A549 (cell line): ENCODE data around the gene DEPDC5. TPM values are rescaled to one million over a fixed set of nuclear protein-coding genes. Genes with fewer than 3 reads are reported as not detected.

Experiments
- ATAC-seq, 2 experiments: fragments of 200-7000 bp in 1 of 2; fragments of >200 bp in 1 of 2; cut with Nextera tagmentation in 1 of 2; cut with Tn5 transposase in 1 of 2; 3 replicates each; pipeline versions ENCODE4 v1.8.0 to v1.9.1; 2018 to 2020; ENCODE audit warnings: mild to moderate bottlenecking in 1 of 2, moderate library complexity in 1 of 2
- CTCF ChIA-PET: fragments of 300-600 bp; sonication (Branson Sonifier 250); formaldehyde crosslinking; extraction: SDS; loops from one replicate; lab custom pipeline; 2021; ENCODE audit warnings: antibody characterized with exemption, inconsistent platforms; lab: Yijun Ruan, JAX
- POLR2A ChIA-PET: fragments of 350-600 bp; formaldehyde crosslinking; extraction: SDS; loops from one replicate; lab custom pipeline; 2021; ENCODE audit warnings: antibody characterized with exemption, inconsistent platforms; lab: Yijun Ruan, JAX
- DNase-seq, 2 experiments: peaks; one replicate each; pipeline versions ENCODE4 v3.0.0 to v3.0.0-alpha.2; 2011 to 2016; ENCODE audit warnings: low read depth in 1 of 2, low spot score in 1 of 2
- FAIRE-seq: peaks from 2 replicates; lab custom pipeline; 2011; peaks lifted over from hg19 to GRCh38; lab: Jason Lieb, UNC
- H3K27ac ChIP-seq, 2 experiments: fragments of >200 bp; sonication (Bioruptor Twin); formaldehyde crosslinking; 3 replicates each; pipeline ENCODE4 v1.5.1; 2016 to 2017
- H3K4me1 ChIP-seq: fragments of >200 bp; sonication (Bioruptor Twin); formaldehyde crosslinking; 3 replicates; pipeline ENCODE4 v1.6.1; 2016
- H3K4me2 ChIP-seq: fragments of >200 bp; sonication (Bioruptor Twin); formaldehyde crosslinking; 3 replicates; pipeline ENCODE4 v1.6.1; 2016
- H3K4me3 ChIP-seq: fragments of >200 bp; sonication (Bioruptor Twin); formaldehyde crosslinking; 3 replicates; pipeline ENCODE4 v1.5.1; 2016
- H3K9me3 ChIP-seq: fragments of >200 bp; sonication (Bioruptor Twin); formaldehyde crosslinking; 3 replicates; pipeline ENCODE4 v1.6.1; 2016
- CBX8 ChIP-seq: fragments of 200-600 bp; sonication (generic); IDR thresholded peaks from 2 replicates; pipeline ENCODE4 v1.6.1; 2016
- CEBPB ChIP-seq, 2 experiments: fragments of >200 bp in 1 of 2; sonication (Bioruptor Twin) in 1 of 2; formaldehyde crosslinking in 1 of 2; IDR thresholded peaks; 2 replicates each; pipeline ENCODE4 v1.6.1; 2012 to 2016
- CHD4 ChIP-seq: fragments of 200-600 bp; sonication (generic); IDR thresholded peaks from 2 replicates; pipeline ENCODE4 v1.6.1; 2016; ENCODE audit warnings: antibody characterized with exemption, mild to moderate bottlenecking, borderline replicate concordance
- ESRRA ChIP-seq: fragments of 150-350 bp; IDR thresholded peaks from 2 replicates; pipeline ENCODE4 v1.6.1; 2014; ENCODE audit warnings: mild to moderate bottlenecking, low read length, borderline replicate concordance
- FOSL2 ChIP-seq, 2 experiments: fragments of 450-650 bp in 1 of 2; fragments of >200 bp in 1 of 2; sonication (Bioruptor Twin) in 1 of 2; formaldehyde crosslinking; IDR thresholded peaks; 2 replicates each; pipeline versions ENCODE4 v1.5.0 to v1.6.1; 2016 to 2020; ENCODE audit warnings: mild to moderate bottlenecking in 1 of 2, moderate library complexity in 1 of 2
- FOXS1 ChIP-seq: fragments of 250-450 bp; sonication (Bioruptor Pico); IDR thresholded peaks from 2 replicates; pipeline ENCODE4 v1.5.0; 2020; ENCODE audit warnings: mild to moderate bottlenecking, moderate library complexity
- HEYL ChIP-seq: fragments of 250-450 bp; sonication (Bioruptor Pico); IDR thresholded peaks from 2 replicates; pipeline ENCODE4 v1.8.0; 2021; ENCODE audit warnings: mild to moderate bottlenecking, moderate library complexity
- HOXB5 ChIP-seq: fragments of 250-450 bp; sonication (Bioruptor Pico); IDR thresholded peaks from 2 replicates; pipeline ENCODE4 v1.5.0; 2020; ENCODE audit warnings: mild to moderate bottlenecking, moderate library complexity
- JUNB ChIP-seq: fragments of >200 bp; sonication (Bioruptor Twin); formaldehyde crosslinking; IDR thresholded peaks from 2 replicates; pipeline ENCODE4 v1.6.1; 2016
- KDM5A ChIP-seq: fragments of 200-600 bp; sonication (generic); IDR thresholded peaks from 2 replicates; pipeline ENCODE4 v1.6.1; 2016; ENCODE audit warnings: antibody characterized with exemption, mild to moderate bottlenecking
- MAFK ChIP-seq: fragments of 450-650 bp; IDR thresholded peaks from 2 replicates; pipeline ENCODE4 v1.6.1; 2014; ENCODE audit not compliant: partially characterized antibody
- MYC ChIP-seq: IDR thresholded peaks from 2 replicates; pipeline ENCODE4 v1.6.1; 2012; ENCODE audit warnings: mild to moderate bottlenecking, inconsistent platforms, low read length, improper control_type of control experiment, borderline replicate concordance
- POLR2AphosphoS2 ChIP-seq: conservative IDR thresholded peaks from 2 replicates; pipeline ENCODE4 v1.6.1; 2012; ENCODE audit warnings: low read length, improper control_type of control experiment, inconsistent platforms
- RAD21 ChIP-seq, 2 experiments: fragments of >200 bp in 1 of 2; sonication (Bioruptor Twin) in 1 of 2; formaldehyde crosslinking in 1 of 2; IDR thresholded peaks in 1 of 2; conservative IDR thresholded peaks in 1 of 2; 2 replicates in 1 of 2; 3 replicates in 1 of 2; pipeline ENCODE4 v1.6.1; 2012 to 2018; ENCODE audit warnings: inconsistent platforms in 1 of 2
- RARB ChIP-seq: fragments of 250-450 bp; sonication (Bioruptor Pico); IDR thresholded peaks from 2 replicates; pipeline ENCODE4 v1.8.0; 2021; ENCODE audit warnings: mild to moderate bottlenecking, moderate library complexity
- RFX5 ChIP-seq: fragments of 450-650 bp; IDR thresholded peaks from 2 replicates; pipeline ENCODE4 v1.7.1; 2014; ENCODE audit warnings: antibody characterized with exemption, mild to moderate bottlenecking, moderate library complexity
- RNF2 ChIP-seq: fragments of 200-600 bp; sonication (generic); IDR thresholded peaks from 2 replicates; pipeline ENCODE4 v1.6.1; 2016; ENCODE audit warnings: low read depth, mild to moderate bottlenecking, antibody characterized with exemption, moderate library complexity, borderline replicate concordance
- SMC3 ChIP-seq: fragments of >200 bp; sonication (Bioruptor Twin); formaldehyde crosslinking; IDR thresholded peaks from 3 replicates; pipeline ENCODE4 v1.6.1; 2018; ENCODE audit warnings: inconsistent platforms
- TP53 ChIP-seq: fragments of 250-450 bp; sonication (Bioruptor Pico); IDR thresholded peaks from 2 replicates; pipeline ENCODE4 v1.5.0; 2021; ENCODE audit warnings: mild to moderate bottlenecking, moderate library complexity
- ZC3H11A ChIP-seq: fragments of 450-650 bp; IDR thresholded peaks from 2 replicates; pipeline ENCODE4 v1.6.1; 2014; ENCODE audit warnings: antibody characterized with exemption, mild to moderate bottlenecking
- ZNF302 ChIP-seq: fragments of 250-450 bp; sonication (Bioruptor Pico); IDR thresholded peaks from 2 replicates; pipeline ENCODE4 v1.9.0; 2021; ENCODE audit warnings: inconsistent platforms, mild to moderate bottlenecking, moderate library complexity
- WGBS: methylation state at CpG from one replicate; pipeline ENCODE4 v1.1.6; 2017; ENCODE audit errors: missing lambda C conversion rate; 5-methylcytosine and 5-hydroxymethylcytosine counted together
- polyA plus RNA-seq, 4 experiments: library from polyadenylated mRNA; depleted of rRNA in 3 of 4; stranded (reverse); fragments of >200 nt; fragmentation: RNase III in 1 of 4; extraction: RNeasy Plus Mini Kit Qiagen cat#74134 plus additional on column Dnase treatment in 1 of 4; gene quantifications; 2 replicates in 3 of 4; 3 replicates in 1 of 4; pipeline ENCODE4 v1.2.3, GENCODE V29; 2011 to 2017
- TF ChIP-seq, protein P1 (sequence below): IDR thresholded peaks from 2 replicates; pipeline ENCODE4 v1.6.1; 2012; ENCODE audit warnings: low read depth, borderline replicate concordance
- TF ChIP-seq, protein P2 (sequence below): fragments of 200-600 bp; sonication (generic); IDR thresholded peaks from 2 replicates; pipeline ENCODE4 v1.6.1; 2016; ENCODE audit warnings: antibody characterized with exemption, mild to moderate bottlenecking, moderate library complexity
- TF ChIP-seq, protein P3 (sequence below): fragments of >200 bp; sonication (Bioruptor Twin); formaldehyde crosslinking; IDR thresholded peaks from 3 replicates; pipeline ENCODE4 v1.6.1; 2016

The DEPDC5 gene
- polyA plus RNA-seq, 2 of the 4 experiments (the other 2 are of a cell fraction) = 4.4 to 10.1 TPM

DNA sequence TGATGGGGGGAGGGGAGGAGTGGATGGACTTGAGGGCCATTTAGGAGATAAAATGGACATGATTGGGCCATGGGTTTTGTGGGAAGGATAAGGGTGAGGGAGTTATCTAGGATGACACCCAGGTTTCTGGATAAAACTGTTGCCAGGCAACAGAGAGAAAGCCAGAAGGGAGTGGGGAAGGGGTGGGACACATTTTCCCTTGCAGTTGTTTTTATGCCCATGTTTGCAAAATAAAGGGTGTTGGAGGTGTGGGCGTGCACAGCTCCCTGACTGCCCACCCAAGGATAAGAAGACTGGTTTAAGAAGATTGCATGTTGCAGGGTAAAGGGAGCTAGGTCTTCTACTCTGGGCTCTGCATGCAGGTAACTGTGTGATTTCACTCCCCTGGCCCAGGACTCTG is 172.2 kb downstream of the DEPDC5 start:
- ChIA-PET CTCF (no interaction called here), POLR2A (no interaction called here)
- Histone ChIP-seq H3K4me2 (no peak overlapping the region), H3K4me3 (no peak overlapping the region), H3K9me3 (no peaks in the 10 kb centered on the region), H3K4me1 (no peaks in the 10 kb centered on the region), H3K27ac (no peak overlapping the region)
- no peak for DNase-seq
- no peak for ATAC-seq
- WGBS = 14% methylated on average over 1 of the region's 1 CpG
- no peak for FAIRE-seq
- no peak for TF ChIP-seq ESRRA
- no peak for TF ChIP-seq FOSL2 (IDR thresholded peaks at IDR 0.05)
- TF ChIP-seq FOSL2 (CRISPR knock-in tag; IDR thresholded peaks at IDR 0.05) = no peak
- TF ChIP-seq CHD4 = no peak
- no peak for TF ChIP-seq RNF2
- no peak for TF ChIP-seq SMC3
- TF ChIP-seq ZNF302 (CRISPR knock-in tag) = no peak
- no peak for TF ChIP-seq POLR2AphosphoS2
- no peak for TF ChIP-seq RARB
- no peak for TF ChIP-seq HEYL (CRISPR knock-in tag)
- no peak for TF ChIP-seq JUNB
- TF ChIP-seq CBX8 = no peak
- TF ChIP-seq TP53 (CRISPR knock-in tag) = no peak
- no peak for TF ChIP-seq MAFK
- TF ChIP-seq MYC = no peak
- TF ChIP-seq RFX5 = no peak
- TF ChIP-seq HOXB5 (CRISPR knock-in tag) = no peak
- no peak for TF ChIP-seq RAD21 (conservative IDR thresholded peaks at IDR 0.05 in 1 of 2, IDR thresholded peaks at IDR 0.05 in 1 of 2)
- TF ChIP-seq CEBPB (IDR thresholded peaks at IDR 0.05) = no peak
- TF ChIP-seq ZC3H11A = no peak

DNA sequence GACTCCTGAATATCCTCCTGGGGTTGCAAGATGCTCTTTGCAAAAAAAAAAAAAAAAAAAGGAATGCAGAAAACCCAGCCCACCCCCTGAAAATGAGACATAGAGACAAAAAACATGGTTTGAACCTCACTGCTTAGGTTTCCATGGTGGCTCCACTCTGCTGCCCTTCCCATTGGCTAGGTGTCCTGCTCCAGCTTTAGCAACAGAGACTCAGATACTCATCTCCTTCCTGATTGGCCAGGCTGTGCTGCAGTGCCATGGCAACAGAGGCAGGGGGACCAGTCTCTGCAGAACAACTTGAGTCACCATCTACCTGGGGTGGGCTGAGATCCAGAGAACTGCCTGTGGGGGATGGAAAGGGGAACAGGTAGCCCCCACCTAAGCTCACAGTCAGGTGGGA is 173.2 kb downstream of the DEPDC5 start:
- ChIA-PET CTCF (no interaction called here), POLR2A (no interaction called here)
- no peak for FAIRE-seq
- DNase-seq = no peak
- no peak overlapping the region for H3K4me3 ChIP-seq
- TF ChIP-seq, protein P1, sequence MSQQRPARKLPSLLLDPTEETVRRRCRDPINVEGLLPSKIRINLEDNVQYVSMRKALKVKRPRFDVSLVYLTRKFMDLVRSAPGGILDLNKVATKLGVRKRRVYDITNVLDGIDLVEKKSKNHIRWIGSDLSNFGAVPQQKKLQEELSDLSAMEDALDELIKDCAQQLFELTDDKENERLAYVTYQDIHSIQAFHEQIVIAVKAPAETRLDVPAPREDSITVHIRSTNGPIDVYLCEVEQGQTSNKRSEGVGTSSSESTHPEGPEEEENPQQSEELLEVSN = no peak
- TF ChIP-seq RARB = no peak
- no peak for TF ChIP-seq KDM5A
- TF ChIP-seq, protein P2, sequence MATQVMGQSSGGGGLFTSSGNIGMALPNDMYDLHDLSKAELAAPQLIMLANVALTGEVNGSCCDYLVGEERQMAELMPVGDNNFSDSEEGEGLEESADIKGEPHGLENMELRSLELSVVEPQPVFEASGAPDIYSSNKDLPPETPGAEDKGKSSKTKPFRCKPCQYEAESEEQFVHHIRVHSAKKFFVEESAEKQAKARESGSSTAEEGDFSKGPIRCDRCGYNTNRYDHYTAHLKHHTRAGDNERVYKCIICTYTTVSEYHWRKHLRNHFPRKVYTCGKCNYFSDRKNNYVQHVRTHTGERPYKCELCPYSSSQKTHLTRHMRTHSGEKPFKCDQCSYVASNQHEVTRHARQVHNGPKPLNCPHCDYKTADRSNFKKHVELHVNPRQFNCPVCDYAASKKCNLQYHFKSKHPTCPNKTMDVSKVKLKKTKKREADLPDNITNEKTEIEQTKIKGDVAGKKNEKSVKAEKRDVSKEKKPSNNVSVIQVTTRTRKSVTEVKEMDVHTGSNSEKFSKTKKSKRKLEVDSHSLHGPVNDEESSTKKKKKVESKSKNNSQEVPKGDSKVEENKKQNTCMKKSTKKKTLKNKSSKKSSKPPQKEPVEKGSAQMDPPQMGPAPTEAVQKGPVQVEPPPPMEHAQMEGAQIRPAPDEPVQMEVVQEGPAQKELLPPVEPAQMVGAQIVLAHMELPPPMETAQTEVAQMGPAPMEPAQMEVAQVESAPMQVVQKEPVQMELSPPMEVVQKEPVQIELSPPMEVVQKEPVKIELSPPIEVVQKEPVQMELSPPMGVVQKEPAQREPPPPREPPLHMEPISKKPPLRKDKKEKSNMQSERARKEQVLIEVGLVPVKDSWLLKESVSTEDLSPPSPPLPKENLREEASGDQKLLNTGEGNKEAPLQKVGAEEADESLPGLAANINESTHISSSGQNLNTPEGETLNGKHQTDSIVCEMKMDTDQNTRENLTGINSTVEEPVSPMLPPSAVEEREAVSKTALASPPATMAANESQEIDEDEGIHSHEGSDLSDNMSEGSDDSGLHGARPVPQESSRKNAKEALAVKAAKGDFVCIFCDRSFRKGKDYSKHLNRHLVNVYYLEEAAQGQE = no peak
- TF ChIP-seq FOXS1 (CRISPR knock-in tag) = no peak
- no peak for TF ChIP-seq MAFK
- TF ChIP-seq, protein P3, sequence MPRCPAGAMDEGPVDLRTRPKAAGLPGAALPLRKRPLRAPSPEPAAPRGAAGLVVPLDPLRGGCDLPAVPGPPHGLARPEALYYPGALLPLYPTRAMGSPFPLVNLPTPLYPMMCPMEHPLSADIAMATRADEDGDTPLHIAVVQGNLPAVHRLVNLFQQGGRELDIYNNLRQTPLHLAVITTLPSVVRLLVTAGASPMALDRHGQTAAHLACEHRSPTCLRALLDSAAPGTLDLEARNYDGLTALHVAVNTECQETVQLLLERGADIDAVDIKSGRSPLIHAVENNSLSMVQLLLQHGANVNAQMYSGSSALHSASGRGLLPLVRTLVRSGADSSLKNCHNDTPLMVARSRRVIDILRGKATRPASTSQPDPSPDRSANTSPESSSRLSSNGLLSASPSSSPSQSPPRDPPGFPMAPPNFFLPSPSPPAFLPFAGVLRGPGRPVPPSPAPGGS = no peak
- no peak overlapping the region for H3K4me2 ChIP-seq
- H3K9me3 ChIP-seq = no peaks in the 10 kb centered on the region
- H3K4me1 ChIP-seq = no peaks in the 10 kb centered on the region
- peak; percentile 64 to 76; a peak in 4 of 6 replicates for ATAC-seq
- H3K27ac ChIP-seq = no peak overlapping the region
